Measurements from ENCODE around the gene EYA2.

The EYA2 gene

DNA sequence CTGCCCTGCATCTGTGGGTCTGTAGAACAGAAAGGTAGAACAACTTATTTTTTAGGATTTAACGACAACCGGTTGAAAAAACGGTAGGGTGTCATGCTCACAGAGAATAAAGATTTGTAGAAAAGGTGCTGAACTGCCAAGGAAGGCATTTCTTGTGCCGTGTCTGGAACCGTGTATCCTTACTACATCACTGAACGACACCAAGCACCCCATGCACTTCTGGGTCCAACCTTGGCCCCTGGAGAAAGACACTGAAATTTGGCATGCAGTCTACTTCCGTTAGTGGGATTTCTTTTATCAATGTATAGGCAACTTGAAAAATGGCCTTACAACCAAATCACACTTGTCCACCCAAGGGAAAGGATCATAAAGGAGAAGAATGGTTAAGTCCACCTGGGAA, 316.4 kb downstream of the EYA2 start:
- no peak for DNase-seq

GRCh38 chr20:47212606-47213207, 318.1 kb downstream of the EYA2 start:
- DNase-seq, result no peak

DNA sequence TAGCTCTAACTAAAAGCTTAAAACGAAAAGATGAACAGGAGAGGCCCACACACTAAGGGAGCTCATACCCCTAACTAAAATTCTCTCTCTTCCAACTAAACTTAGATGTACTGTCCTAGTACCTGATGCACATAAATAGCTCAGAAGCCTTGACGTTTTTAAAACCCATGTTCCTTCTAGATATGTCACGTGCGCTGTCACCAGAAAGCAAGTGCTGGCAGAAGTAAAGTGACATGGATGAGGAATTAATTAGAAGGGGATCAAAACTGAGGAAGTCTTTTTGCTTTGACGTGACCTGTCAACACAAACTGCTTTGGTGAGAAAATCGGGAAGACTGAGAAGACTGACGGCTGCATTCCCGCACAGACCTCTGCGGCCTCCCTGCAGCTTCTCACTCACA, 319.3 kb downstream of the EYA2 start:
- DNase-seq, result no peak

DNA sequence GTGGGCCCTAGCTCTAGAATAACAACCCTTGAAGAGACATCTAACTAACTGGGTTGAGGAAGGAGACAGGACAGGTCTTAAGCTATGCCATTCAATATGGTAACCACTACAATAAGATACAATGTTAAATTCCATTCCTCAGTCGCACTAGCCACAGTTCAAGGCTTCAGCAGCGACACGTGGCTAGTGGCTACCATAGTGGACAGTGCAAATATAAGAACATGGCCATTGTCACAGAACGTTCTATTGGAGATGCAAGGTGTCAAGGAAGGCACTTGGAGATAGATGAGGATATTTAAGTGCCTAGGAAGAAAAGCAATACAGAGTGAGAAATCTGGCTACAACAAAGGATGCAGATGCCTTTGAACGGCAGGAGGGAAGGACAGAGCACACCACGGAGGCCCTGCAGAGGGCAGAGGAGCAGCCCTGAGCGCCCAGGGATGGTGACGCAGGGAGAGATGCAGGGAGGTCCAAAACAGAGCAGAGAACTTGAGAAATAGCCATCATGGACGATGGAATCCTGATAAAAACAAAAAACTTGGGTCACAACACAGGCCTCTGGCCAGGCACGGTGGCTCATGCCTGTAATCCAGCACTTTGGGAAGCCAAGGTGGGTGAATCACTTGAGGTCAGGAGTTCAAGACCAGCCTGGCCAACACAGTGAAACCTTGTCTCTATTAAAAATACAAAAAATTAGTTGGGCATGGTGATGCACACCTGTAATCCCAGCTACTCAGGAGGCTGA, 321.2 kb downstream of the EYA2 start:
- DNase-seq, result no peak

- DNase-seq, result no peak
These were observed 322.3 kb downstream of the EYA2 start for GRCh38 chr20:47216819-47217410.

DNA sequence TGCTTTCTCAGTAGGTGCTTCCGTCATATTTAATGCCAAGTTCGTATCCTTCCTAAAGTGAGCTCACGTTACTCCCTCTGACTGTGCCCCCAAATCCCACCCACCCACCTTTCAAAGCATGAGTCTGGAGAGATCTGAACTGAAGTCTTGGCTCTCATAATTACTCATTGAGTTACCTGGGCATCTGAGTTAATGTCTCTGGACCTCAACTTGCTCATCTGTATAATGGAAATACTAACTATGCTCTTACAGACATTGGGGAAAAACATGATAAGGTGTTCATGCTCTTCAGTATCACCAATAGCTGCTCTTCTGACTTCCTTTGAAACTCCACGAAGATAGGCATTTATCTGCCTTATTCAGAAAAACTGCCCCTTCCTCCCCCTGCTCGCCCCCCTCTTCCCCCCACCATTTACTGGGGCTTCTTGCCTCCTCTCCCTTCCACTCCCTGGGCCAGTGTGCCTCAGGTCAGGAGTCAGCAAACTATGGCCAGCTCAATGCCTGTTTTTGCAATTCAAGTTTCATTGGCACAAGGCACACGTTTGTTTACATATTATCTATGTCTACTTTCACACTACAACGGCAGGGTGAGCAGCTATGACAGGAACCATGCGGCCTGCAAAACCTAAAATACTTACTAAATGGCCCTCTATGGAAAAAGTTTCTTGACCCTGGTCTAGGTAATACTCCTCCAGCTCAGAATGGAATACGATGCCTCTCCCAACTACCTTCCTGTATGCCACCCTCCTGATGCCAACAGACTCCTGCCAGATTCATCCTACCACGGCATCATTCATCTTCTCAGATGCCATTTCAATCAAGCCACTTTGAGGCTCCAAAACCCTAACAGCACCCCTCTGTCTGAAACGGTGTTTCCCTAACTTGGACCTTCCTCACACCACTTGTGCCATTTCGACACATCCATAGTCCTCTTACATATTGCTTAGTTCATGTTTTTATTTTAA, 323.1 kb downstream of the EYA2 start:
- no peak for DNase-seq

- DNase-seq, result peak; percentile 70 to 74
These were observed 325.5 kb downstream of the EYA2 start for GRCh38 chr20:47220161-47220582.

GRCh38 chr20:47221036-47221625, 326.5 kb downstream of the EYA2 start:
- DNase-seq, result no peak

DNA sequence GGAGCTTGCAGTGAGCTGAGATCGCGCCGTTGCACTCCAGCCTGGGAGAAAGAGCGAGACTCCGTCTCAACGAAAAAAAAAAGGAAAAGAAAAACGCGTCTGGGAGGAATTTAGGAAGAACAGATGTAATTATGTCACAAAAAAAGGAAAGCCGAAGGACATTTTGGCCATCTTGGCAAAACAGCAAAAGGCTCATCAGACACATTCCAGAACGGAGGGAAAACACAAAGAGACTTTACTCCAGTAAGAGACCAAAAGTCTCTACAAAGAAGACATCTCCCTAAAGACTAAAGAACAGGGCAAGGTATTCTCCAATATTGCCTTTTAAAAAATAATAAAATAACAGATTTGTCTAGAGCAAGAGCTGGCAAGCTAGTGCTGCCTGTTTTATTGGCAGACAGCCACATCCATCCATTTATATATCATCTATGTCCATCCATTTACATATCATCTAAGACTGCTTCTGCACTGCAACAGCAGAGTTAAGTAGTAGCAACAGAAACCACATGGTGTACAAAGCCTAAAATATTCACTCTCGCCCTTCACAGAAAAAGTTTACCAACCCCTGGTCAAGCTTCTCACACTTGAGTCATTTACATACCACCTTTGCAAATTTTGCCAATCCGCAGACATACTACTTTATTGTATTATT, 328.0 kb downstream of the EYA2 start:
- DNase-seq, result no peak

DNA sequence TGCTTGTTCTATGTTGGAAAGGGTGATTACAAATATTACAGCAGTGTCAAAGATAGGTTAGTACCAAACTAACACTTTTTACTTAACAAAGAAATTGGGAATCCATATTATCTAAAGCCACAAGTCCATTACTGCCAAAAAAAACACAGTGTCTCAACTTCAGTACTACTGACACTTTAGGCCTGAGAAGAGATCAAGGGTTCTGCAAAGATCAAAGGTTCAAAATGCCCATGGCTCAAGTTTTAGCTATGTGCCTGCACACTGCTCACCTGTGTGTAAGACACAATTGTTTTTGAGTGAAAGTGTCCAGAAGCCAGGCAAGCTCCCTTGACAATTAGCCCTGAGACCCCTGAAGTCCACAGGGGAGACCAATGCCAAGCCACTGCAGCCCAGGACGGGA, 329.3 kb downstream of the EYA2 start:
- DNase-seq, result no peak

DNA sequence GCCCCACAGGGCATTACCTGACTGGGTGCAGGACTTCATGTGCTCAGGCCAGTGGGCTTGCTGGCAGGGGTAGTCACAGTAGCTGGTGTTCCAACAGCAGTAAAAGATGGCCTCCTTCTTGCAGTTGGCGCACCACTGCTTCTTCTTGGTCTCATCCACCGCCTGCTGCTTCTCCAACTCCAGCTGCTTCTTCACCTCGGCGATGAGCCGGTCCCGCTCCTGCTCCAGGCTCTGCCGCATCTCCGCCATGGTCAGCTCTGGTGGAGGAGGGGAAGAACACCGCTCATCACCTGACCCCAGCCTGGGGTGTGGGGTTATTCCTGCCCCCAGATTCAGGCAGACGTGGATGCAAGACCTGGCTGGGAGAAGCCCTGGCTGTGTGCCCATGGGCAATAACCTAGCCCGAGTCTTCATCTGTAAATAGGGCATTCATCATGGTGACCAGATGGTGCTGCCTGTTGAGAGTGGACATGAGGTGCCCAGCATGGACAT, 329.7 kb downstream of the EYA2 start:
- DNase-seq, result no peak

DNA sequence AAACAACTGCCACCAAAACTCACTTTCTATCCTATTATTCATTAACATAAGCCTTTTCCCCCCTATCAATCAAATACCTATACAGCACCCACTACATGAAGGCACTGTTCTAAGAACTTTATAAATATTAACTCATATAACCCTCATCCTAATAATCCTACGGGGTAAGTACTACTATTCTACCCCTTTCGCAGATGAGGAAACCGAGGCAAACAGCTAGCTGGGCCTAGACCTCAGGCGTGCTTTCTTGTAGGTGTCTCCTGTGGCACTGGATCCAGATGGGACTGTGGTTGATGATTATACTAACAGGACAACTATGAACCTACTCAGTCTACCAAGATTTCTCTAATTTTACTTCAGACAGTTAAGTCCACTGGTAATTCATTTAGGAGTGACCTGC, 330.2 kb downstream of the EYA2 start:
- DNase-seq, result no peak

- DNase-seq, result no peak
These were observed 330.8 kb downstream of the EYA2 start for GRCh38 chr20:47225458-47225857.

- no peak for DNase-seq
These were observed 332.5 kb downstream of the EYA2 start for GRCh38 chr20:47227119-47227518.

- no peak for DNase-seq
These were observed 332.9 kb downstream of the EYA2 start for GRCh38 chr20:47227576-47227975.

DNA sequence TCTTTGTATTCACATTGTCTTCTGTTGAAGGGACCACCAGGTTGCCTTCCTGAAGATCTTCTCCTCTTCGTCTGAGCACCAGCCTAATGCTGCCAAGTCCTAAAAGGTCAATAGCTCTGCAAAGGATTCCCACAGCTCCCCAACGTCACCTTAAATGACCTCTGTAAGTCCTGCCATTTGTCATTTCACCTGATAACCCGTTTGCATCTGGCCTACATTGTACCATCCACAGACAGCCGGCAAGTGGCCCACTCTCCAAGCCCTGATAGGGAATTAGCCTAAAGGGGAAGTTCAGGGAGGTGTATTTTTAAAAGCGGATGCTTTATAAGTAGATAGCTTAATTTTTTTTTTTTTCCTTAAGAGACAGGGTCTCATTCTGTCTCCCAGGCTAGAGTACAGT, 334.0 kb downstream of the EYA2 start:
- DNase-seq, result no peak

DNA sequence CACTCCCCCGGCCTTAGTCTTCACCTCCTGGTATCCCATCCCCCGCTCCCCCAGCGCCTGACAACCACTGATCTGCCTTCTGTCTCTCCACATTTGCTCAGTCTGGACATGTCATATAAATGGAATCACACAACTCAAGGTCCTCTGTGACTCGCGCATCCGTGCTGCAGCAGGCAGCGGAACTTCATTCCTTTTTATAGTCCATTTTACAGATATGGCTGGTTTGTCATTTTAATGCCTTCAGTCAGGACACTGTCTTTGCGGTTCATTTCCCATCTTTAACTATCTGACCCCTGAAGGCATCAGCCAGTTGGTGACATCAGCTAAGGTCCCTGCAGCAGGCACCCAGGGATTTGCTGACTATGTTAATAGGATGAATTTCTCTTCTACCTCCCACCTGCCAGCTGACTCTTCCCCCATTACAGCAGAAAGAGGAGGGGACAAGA, 336.2 kb downstream of the EYA2 start:
- DNase-seq, result no peak

DNA sequence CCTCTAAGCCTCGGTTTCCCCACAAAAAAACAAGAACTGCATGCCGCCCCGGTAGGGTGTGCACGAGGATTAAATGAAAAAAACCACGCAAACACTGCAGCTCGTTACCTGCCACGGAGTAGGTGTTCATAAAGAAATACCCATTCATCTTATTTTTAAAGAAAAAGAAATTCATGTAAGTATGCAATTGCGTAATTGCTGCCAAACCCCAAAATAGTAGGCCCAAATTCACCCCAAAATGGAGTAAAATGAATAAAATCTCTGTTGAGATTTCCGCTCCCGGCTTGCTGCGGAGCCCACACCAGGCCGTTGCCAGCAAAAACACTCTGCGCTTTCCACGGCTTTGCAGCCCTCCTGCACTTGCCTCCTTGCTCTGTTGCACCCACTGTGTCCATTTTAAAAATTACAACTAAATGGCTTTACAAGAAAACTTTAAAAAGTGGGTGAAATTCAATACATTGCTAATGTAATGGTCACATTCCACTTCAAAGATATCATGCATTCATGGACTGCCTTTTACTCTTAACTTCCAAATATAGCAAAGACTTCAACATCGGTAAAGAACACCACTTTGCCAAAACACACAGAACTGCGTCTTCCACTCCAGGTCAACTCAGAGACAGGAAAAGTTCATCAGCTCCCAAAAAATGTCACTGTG, 336.9 kb downstream of the EYA2 start:
- DNase-seq, result no peak

GRCh38 chr20:47232518-47232917, 337.9 kb downstream of the EYA2 start:
- no peak for DNase-seq

DNA sequence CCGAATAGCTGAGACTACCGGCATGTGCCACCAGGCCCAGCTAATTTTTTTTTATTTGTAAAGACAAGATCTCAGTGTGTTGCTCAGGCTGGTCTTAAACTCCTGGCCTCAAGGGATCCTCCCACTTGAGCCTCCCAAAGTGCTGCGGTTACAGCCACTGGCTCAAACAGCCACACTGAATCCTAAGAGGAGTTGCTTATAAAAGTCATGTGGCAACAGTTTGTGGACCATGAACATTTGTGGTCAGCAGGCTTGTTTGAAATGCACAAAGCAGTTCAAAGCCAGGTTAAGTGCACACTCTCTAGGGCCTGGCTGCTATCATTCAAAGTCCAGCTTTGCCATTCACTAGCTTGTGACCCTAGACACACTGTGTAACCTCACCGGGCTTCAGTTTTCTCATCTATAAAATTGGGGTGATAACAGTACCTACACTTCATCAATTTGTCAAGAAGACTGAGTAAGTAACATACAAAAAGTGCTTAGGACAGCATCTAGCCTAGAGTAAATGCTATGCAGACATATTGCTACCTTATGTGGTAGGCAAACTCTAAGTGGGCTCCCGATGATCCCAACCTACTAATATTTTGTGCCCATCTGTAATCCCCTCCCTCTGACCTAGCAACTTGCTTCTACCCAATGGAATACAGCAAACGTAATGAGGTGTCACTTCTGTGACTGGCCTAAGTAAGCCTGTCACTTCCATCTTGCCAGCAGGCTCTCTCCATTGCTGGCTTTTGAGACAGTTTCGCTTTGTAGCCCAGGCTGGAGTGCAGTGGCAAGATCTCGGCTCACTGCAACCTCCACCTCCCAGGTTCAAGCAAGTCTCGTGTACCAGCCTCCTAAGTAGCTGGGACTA, 338.9 kb downstream of the EYA2 start:
- DNase-seq, result no peak

Data from activated T-cell treated with anti-CD3 and anti-CD28 coated beads, Interleukin-2, amount 50 U/mL, for 48 hours (primary cell).